WERI-Rb-1 (cell line): Measurements from ENCODE around the gene HIPK2.
A peak's percentile ranks its signal among the peaks of the same experiment; 100 is the strongest.

Experiments
- DNase-seq: peaks from one replicate; pipeline ENCODE4 v3.0.0-alpha.2; 2020
- H3K27ac ChIP-seq: fragments of 250-450 bp; sonication (Bioruptor Pico); 2 replicates; pipeline ENCODE4 v1.5.1; 2020; ENCODE audit warnings: mild to moderate bottlenecking, moderate library complexity
- H3K27me3 ChIP-seq: fragments of 250-450 bp; sonication (Bioruptor Pico); 2 replicates; pipeline ENCODE4 v1.5.1; 2021; ENCODE audit warnings: mild to moderate bottlenecking, low read depth, moderate library complexity; ENCODE audit not compliant: insufficient read depth, severe bottlenecking
- H3K36me3 ChIP-seq: fragments of 250-450 bp; sonication (Bioruptor Pico); 2 replicates; pipeline ENCODE4 v1.5.1; 2020; ENCODE audit warnings: mild to moderate bottlenecking, moderate library complexity
- H3K4me3 ChIP-seq: 2 replicates; pipeline ENCODE4 v1.5.1; 2011; ENCODE audit warnings: low read depth, mild to moderate bottlenecking, control low read depth, low read length
- H3K9me3 ChIP-seq: fragments of 250-450 bp; sonication (Bioruptor Pico); 2 replicates; pipeline ENCODE4 v1.5.1; 2021; ENCODE audit warnings: mild to moderate bottlenecking, moderate library complexity; ENCODE audit not compliant: severe bottlenecking
- CTCF ChIP-seq: IDR thresholded peaks from 2 replicates; pipeline ENCODE4 v1.5.1; 2011; ENCODE audit warnings: low read depth, mild to moderate bottlenecking, control low read depth, inconsistent platforms, low read length

The HIPK2 gene

GRCh38 chr7:139732471-139733167 is 45.2 kb downstream of the HIPK2 start:
- H3K4me3 ChIP-seq = no peak overlapping the region
- no peak overlapping the region for H3K27ac ChIP-seq
- no peaks in the 10 kb centered on the region for H3K27me3 ChIP-seq
- peaks cover 2% of the 10 kb centered on the region for H3K9me3 ChIP-seq
- DNase-seq = no peak
- no peak for TF ChIP-seq CTCF
- H3K36me3 ChIP-seq = peaks cover 13% of the 10 kb centered on the region

DNA sequence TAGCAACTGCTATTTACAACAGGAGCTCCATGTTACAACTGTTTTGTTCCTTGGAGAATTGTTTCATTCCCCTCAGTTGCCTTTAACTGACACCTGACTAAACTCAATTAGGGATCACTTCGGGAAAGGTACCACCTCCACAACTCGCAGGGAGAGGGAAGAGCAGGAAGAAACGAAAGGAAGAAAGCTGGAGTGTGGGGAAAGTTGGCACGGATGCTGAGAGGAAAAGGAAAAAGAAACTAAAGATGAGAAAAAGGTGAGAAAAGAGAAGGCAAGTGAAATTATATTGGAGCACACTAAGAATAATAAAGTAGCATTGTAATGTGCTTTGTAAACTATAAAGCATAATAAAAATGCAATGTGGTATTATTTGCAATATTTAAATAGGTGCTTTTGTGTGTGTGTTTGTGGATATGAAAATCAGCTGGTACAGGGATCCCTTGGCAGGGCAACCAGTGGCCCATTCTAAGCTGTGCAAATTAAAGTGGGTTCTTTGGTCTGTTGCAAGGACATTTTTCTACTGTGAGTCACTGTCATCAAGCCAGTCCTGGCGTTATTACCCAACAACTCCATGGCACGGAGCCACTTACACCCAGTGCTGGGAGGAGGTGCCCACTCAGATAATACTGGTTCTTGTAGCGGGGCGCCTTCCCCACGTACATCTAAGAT is 45.9 kb downstream of the HIPK2 start:
- Histone ChIP-seq H3K9me3 (peaks cover 2% of the 10 kb centered on the region), H3K4me3 (no peak overlapping the region), H3K27ac (no peak overlapping the region), H3K27me3 (no peaks in the 10 kb centered on the region), H3K36me3 (peaks cover 13% of the 10 kb centered on the region)
- TF ChIP-seq CTCF = no peak
- DNase-seq = no peak

- peaks cover 13% of the 10 kb centered on the region for H3K36me3 ChIP-seq
- no peak for TF ChIP-seq CTCF
- peaks cover 2% of the 10 kb centered on the region for H3K9me3 ChIP-seq
- no peak for DNase-seq
- H3K27me3 ChIP-seq = no peaks in the 10 kb centered on the region
- H3K27ac ChIP-seq = no peak overlapping the region
- no peak overlapping the region for H3K4me3 ChIP-seq
These were observed 46.8 kb downstream of the HIPK2 start for GRCh38 chr7:139730746-139731612.

- peaks cover 2% of the 10 kb centered on the region for H3K9me3 ChIP-seq
- no peak for DNase-seq
- peaks cover 10% of the 10 kb centered on the region for H3K36me3 ChIP-seq
- H3K4me3 ChIP-seq = no peak overlapping the region
- no peak for TF ChIP-seq CTCF
- no peak overlapping the region for H3K27ac ChIP-seq
- H3K27me3 ChIP-seq = no peaks in the 10 kb centered on the region
These were observed 49.6 kb downstream of the HIPK2 start for GRCh38 chr7:139728203-139728602.

- DNase-seq = no peak
- no peak for TF ChIP-seq CTCF
- H3K36me3 ChIP-seq = peaks cover 10% of the 10 kb centered on the region
- H3K9me3 ChIP-seq = peaks cover 2% of the 10 kb centered on the region
- H3K27ac ChIP-seq = peak overlapping the region; percentile 31; the same call in 1 of the 2 replicates
- H3K27me3 ChIP-seq = no peaks in the 10 kb centered on the region
- H3K4me3 ChIP-seq = no peak overlapping the region
These were observed 50.6 kb downstream of the HIPK2 start for GRCh38 chr7:139727151-139727705.
